GM19372 (cell line): ENCODE data around the gene HAT1.
"Not testable (repeated sequence)": the region's sequence is repeated elsewhere in the genome, so short reads cannot be mapped to it uniquely, and the experiment has no call there.

Experiments used
- ATAC-seq: cut with Tn5 transposase; IDR thresholded peaks from one replicate; pipeline ENCODE4 v1.9.1; 2021; ENCODE audit warnings: mild to moderate bottlenecking, low read depth, moderate library complexity; ENCODE audit not compliant: unreplicated experiment

The HAT1 gene, protein sequence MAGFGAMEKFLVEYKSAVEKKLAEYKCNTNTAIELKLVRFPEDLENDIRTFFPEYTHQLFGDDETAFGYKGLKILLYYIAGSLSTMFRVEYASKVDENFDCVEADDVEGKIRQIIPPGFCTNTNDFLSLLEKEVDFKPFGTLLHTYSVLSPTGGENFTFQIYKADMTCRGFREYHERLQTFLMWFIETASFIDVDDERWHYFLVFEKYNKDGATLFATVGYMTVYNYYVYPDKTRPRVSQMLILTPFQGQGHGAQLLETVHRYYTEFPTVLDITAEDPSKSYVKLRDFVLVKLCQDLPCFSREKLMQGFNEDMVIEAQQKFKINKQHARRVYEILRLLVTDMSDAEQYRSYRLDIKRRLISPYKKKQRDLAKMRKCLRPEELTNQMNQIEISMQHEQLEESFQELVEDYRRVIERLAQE

DNA sequence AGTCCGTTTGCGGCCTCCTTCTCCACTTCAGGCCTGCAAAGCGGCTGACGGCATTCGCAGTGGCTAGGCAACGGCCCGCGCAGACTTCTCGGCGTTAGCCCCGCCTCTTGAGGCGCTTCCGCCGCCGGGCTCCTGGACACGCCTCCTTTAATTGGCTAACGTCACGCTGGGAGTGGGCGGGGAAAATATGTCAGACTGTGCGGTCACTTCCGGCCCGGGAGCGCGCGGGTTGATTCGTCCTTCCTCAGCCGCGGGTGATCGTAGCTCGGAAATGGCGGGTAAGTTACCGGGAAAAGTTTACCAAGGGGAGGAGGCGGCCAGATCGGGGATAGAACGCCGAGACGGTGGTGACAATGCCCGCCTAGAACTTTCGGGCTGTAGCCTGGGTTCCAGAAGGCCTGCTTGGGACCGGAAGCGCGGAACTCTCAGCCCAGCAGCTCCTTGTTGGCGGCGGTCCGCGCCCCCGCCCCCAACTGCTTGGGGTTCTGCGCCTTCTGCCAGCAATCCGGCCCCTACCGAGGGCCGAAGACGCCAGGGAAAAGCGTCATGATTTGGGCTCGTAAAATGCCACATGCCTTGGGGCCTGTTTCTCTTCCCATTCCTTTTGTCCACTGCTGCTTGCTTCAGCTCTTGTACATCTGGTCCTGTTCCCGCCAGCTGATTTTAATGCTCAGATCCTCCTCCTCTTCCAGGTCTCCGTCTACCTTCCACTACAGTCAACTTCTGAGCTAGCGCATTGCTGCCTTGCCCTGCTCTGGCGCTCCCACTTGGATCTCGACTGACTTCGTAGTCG, at the start of gene HAT1:
Gene HAT1 (plus strand): TSS at position 232 of the 793 bp plus-strand sequence. CDS start 40 bp downstream, at position 272.
- ATAC-seq: peak; percentile 97

DNA sequence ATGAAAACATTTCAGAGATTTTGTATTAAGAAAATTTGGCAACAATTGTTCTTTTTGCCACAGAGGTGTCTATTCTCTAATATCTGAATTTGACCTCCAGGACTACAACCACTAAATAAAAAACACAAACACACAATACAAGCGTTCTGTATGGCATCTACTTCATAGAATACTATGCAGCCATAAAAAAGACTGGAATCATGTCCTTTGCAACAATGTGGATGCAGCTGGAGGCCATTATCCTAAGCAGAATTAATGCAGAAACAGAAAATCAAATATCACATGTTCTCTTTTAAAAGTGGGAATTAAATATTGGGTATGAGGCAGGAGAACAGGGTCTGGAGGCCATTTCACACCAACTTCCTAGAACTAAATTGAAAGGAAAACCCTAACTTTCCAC, 47.7 kb upstream of the HAT1 start:
- ATAC-seq: no peak

DNA sequence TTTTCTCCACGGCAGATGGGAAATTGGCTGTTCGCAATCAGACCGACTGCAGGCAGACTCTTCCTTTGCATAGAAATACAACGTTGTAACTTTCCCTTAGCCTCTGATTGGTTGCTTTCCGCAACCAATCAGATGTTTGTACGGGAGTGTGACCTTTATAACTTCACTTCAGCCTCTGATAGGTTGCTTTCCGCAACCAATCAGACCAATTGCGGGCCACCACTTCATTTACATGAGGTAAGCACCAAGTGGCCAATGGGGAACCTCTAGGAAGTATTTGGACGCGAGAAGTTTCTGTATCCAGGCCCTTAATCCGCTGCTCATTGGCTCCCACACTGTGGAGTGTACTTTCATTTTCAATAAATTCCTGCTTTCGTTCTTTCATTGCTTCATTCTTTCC, 47.3 kb upstream of the HAT1 start:
- no peak for ATAC-seq

DNA sequence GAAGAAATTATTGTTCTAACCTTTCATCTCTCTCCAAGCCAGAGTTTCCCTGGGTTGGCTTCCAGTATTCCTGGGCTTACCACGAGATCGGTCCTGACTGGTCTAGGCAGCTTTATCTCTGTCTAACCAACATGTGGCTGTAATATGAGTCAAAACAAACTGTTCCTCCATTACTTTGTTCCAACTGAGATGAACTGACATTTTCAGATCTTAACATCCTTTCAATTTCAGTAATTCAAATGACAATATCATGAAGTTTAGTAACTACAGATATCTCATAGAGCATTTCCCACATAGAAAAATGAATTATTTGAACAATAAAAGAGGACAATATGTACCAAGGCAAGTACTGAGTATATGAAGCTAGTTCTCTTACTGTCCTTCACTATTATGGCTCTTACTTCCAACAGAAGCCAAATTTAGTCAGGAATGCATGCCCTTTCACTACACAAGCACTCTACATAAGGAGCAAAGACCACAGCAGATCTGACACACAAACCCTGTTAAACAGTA, 43.7 kb upstream of the HAT1 start:
- no peak for ATAC-seq

DNA sequence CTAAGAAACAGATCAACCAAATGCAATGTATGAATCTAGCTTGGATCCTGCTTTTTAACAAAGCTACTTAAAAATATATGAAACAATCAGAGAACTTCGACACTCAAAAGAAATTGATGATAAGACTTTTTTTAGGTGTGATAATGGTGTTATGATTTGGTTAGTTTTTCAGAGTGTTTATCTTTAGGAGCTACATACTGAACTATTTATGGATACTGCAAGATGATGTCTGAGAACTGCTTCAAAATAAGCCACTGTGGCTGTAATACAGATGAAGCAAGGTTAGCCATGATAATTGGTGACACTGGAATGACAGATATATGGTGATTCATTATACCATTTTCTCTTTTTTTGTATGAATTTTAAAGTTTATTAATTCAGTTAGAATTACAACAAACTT, 42.4 kb upstream of the HAT1 start:
- no peak for ATAC-seq

DNA sequence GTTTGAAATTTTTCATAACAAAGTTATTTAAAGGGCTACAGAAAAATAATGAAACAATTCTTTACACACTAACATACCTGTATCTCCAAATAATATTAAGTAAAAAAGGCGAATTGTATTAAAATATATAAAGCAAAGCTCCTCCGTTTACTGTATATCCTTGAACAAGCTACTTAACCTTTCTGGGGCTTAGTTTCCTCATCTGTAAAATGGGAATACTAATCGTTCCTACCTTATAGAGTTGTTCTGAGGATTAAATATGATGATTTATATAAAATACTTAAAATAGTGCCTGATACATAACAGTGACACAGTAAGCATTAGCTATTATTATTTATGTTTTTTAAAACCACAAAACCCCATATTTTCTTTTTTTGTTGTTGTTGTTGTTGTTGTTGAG, 41.5 kb upstream of the HAT1 start:
- ATAC-seq: no peak

DNA sequence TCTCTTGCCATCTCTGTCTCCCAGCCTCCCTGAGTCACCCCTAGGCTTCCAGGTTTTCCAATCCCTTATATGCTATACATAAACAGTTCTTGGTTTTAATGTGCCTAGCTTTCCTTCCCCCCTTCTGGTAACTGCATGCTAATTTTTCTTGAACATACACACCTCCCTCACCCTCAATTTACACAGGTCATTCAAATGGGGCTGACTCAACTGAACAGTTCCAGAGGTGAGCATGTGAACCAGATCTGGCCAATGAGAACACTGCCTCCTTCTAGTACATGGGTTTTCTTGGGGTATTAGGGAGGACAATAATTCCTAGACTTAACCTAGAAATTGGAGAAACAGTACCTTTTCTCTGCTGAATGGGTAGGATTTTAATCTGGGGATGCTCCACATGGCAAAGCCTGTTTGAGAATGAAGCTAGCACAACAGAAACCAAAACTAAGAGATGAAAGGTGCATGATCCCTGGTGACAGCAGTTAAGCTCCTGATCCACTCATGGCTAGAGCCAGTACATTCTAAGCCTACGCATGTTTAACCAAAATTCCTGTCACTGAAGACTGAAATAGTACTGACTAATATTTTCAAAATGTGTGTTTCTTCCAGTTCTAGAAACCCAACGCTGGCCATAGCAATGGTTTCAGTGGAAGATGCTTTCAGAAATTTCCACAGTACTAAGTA, 40.0 kb upstream of the HAT1 start:
- ATAC-seq: no peak

DNA sequence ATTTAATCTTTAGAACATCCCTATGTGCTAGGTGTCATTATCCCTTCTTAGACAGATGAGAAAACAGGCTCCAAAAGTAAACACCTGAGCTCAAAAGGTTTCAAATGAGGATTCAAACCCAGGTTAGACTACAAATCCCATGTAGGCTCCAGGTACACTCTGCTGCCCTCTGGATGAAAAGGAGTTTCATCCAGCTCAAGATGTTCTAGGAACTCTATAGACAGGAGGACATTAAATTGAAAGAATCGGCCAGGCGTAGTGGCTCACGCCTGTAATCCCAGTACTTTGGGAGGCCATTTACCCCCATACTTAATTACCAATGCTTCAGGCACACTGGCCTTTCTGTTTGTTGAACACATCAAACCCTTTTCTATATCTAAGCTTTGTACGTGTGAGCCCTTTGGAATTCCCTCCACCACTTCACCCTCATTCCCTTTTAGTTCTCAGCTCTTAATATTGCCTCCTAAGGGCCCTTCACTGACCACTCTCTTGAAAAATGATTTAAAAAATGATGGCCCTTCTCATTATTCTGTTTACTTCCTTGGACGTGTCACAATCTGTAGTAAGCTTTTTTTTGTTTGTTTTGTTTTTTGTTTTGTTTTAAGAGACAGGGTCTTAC, 38.9 kb upstream of the HAT1 start:
- ATAC-seq: no peak

DNA sequence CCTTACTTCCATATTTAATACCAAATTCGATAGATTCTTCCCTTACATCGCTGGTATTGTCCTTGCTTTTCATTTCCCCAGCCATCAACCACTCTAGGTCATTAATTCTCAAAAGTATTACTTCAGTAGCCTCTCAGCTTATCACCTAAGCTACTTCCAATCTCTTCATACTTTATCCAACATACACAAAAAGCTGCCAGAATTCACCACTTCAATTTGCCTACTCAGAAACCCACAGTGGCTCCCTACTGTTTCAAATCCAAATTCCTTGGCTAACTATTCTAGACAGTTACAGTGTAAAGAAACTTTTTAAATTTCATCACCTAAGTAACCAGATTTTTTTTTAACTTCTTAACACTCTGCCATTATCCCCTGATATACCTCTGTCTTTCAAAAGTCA, 32.9 kb upstream of the HAT1 start:
- ATAC-seq: no peak

DNA sequence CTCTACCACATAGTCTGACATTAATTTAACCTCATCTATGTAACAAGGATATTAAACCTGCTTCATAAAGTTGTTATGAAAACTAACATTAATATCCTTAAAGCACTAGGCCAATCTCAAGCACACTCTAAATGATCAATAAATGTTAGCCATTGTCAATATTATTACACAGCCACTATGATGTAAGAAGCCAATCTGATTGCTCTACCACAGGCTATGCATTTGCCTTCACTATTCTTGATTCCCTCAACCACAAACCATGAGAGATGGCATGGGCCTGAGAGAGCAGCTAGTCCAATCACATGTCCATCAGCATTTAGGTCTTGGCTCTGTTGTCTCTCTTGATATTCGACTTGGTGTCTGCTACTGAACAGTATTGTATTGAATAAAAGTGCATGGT, 32.5 kb upstream of the HAT1 start:
- no peak for ATAC-seq

DNA sequence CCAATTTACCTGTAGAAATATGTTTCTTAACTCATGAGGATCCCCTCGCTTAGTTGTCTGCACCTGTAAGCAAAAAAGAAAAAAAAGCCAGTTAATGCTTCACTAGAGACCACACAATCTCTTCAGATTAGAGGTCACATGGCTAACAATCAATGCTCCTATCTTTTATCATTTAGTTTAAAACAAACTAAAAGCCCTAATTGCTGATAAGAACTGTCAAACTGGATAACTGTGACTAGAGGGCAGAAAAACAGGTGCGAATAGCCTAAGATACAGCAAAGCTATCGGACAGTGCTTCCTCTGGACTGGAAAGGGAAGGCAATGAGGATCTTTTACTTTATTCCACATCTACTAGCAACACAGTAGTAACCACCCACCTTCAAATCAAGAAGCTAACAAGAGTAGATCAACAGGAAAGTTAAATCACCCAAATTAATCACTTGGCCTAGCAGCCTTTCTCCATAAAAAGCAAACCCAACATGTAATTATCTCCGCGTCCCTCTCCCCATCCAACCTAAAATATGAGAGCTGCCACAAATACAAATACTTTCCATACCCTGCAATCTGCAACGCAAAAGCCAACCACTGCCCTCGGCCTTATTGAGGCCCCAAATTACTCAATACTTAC, 29.0 kb upstream of the HAT1 start:
- no peak for ATAC-seq

DNA sequence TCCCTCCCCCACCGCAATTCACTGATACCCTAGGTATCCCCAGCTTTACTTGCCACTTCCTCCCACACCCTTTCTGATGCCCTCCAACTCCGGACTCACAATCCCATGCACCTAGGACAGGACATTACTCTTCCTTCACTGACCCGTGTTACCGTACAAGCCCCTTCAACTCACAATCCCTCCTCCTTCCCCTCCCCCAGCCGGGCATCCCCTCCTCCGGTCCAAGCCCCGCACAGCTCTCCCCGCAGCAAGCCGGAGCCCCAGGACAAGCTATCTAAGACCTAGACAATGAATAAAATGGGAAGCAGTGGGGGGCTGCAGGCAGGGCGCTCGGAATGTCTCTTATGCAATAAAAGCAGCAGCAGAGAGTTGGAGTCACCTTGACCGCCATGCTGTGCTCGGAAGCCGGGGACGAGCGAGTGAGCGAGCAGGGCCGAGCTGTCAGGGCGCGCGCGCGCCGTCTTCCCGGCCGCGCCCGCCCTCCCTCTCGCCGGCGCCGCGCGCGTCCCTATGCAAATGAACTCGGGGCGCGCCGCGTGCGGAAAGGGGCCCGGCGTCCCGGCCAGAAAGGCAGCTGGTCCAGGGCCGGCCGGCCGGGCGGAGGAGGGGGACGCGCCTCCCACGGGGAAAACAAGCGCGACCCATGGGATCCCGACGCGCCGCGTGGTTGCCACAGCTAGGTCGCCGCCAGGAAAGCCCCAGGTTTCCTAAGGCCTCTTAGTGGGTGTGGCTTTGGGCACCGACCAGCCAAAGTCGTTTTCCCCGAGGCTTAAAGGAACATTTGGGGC, 28.2 kb upstream of the HAT1 start, which contains the start of gene SLC25A12:
Gene SLC25A12 (minus strand): TSS at position 421 of the 788 bp plus-strand sequence. CDS start 30 bp downstream, at position 391.
- peak; percentile 94 for ATAC-seq

DNA sequence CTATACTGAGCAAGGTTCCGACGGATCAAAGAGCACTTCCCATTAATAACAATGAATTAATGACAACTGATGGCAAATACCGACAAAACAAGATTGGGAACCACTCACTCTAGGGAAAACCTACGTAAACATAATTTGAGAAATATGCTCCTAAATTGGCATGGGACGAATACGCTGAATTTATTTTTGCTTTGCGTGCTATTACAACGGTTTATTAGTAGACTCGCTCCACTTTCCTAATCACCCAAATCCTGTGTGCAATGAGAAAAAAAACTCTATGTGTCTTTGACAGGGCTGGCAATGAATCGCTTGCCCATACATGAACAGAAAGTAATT, 27.7 kb upstream of the HAT1 start:
- no peak for ATAC-seq

DNA sequence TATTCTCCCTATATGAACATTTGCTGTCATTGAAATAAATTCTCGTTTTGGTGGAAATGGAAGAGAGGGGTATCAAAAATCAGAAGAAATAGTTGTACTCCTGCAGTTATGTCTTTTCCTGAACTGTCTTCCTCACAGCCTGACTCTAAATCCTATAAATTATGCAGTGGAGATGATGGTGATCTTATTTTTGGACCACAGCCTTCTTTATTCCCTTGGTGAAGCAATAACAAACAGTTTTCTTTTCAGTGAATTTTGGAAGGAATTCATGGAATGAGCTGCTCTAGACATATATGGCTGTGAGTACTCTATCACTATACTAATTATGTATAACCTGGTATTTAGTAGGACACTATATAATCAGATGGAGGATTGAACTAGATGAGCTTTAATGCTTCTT, 26.5 kb upstream of the HAT1 start:
- ATAC-seq: no peak

DNA sequence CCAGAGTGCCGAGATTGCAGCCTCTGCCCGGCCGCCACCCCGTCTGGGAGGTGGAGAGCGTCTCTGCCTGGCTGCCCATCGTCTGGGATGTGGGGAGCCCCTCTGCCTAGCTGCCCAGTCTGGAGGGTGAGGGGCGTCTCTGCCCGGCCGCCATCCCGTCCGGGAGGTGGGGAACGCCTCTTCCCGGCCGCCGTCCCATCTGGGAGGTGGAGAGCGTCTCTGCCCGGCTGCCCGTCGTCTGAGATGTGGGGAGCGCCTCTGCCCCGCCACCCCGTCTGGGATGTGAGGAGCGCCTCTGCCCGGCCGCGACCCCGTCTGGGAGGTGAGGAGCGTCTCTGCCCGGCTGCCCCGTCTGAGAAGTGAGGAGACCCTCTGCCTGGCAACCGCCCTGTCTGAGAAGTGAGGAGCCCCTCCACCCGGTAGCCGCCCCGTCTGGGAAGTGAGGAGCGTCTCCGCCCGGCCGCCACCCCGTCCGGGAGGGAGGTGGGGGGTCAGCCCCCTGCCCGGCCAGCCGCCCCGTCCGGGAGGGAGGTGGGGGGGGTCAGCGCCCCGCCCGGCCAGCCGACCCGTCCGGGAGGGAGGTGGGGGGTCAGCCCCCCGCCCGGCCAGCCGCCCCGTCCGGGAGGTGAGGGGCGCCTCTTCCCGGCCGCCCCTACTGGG, 22.5 kb upstream of the HAT1 start:
- not testable (repeated sequence) for ATAC-seq

DNA sequence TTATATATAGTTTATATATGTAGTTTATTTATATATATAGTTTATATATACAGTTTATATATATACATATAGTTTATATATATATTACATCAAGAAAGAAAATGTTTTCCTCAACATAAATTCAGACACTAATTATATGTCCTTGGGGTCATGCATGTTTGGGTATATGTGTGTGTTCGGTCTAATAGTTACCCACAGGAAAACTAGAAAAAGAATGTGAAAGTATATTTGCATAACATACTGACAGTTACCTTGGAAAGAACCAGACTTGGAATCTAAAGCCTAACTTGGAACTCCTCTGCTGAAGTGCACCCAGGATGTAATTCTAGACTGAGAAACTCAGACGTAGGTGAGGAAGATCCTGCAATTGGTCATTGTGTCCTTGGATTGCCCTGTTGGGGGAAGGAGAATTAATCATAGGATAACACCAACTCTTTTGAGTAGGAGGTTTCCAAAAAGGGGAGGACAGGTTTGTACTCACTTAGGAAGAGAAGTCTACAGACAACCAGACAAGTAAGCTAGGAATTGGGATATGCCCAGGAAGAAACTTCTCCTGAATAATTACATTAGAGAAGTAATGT, 19.3 kb upstream of the HAT1 start:
- no peak for ATAC-seq

DNA sequence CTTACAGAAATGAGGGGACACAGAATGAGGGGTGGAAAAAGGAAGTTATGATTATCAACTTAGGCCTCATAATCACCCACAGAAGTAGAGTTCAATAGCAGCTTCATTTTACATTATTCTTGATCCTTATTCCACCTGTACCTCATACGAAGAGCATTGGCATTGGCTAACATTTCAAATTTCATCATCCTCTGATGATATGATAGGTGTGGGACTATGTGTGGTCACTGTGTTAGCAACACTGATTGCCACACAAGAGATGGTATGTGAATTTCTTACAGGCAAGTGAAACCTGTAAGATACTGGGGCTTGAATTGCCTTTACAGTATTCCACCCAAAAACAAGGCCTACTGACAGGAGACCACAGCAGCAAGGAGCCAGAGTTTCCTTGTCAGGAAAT, 14.0 kb upstream of the HAT1 start:
- no peak for ATAC-seq

DNA sequence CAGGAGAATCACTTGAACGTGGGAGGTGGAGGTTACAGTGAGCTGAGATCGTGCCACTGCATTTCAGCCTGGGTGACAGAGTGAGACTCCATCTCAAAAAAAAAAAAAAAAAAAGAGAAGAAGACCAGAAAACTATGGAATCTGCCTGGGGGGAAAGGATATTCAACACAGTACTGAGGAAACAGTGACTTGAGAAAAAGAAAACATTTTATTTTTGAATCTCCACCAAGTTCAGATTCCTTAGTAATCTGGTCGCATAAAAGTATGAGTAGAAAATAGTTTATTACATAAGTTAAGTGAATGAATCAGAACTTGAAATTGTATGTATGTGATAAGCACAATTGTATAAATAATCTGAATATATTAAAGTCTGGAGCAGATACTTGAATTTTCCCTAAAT, 13.0 kb upstream of the HAT1 start:
- no peak for ATAC-seq

DNA sequence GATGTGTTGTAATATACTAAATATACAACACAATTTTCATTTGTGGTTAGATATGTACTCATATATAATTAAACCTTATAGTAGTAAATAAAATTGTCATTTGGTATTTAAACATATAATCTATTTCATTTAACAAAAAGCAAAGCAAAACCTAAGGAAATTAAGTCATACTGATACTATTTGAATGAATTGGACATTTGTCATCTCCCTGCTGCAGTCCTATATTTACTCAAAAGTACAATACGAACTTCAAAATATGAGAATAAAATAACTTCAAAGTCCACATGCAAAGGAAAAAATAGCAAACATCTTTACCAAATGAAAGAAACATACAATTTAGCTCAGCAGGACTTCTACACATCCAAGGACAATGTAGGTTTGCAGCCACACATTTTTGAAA, 11.8 kb upstream of the HAT1 start:
- no peak for ATAC-seq
